ENCODE measurements around the gene NKRF. TPM values are rescaled to one million over a fixed set of nuclear protein-coding genes. Genes with fewer than 3 reads are reported as not detected.

The NKRF gene
- total RNA-seq (2011; cell fraction: chromatin; rRNA removed; ENCODE audit: low replicate concordance), result 16.6 and 45.9 TPM in 2 replicates
- 12.7 and 13.9 TPM in 2 replicates for total RNA-seq (2011; cell fraction: nucleolus; rRNA removed)
- total RNA-seq (2011; cell fraction: nucleoplasm; rRNA removed), result 21.9 and 27.9 TPM in 2 replicates
- 11.7 and 12.8 TPM in 2 replicates for total RNA-seq (2014; rRNA removed)
- total RNA-seq (2014; rRNA removed; fragmentation: Illumina TruSeq; extraction: Trizol), result 27.2 and 30.1 TPM in 2 replicates
- 20.1 and 20.7 TPM in 2 replicates for total RNA-seq (2015; rRNA removed; fragmentation: Illumina TruSeq; extraction: Trizol)
- 30.0 and 31.9 TPM in 2 replicates for total RNA-seq (2021)
- polyA plus RNA-seq (2011; rRNA removed), result 16.0 and 19.0 TPM in 2 replicates
- polyA plus RNA-seq (2011; cell fraction: cytosol; rRNA removed), result 8.5 and 8.7 TPM in 2 replicates
- polyA plus RNA-seq (2011; cell fraction: nucleus; rRNA removed), result 9.6 and 12.1 TPM in 2 replicates
- polyA plus RNA-seq (2012), result 14.2 and 21.3 TPM in 2 replicates
- 28.7 and 31.9 TPM in 2 replicates for polyA plus RNA-seq (2014; fragmentation: Illumina TruSeq; extraction: Trizol)
- polyA plus RNA-seq (2014; fragmentation: Nextera tagmentation; extraction: Ambion mirVana), result 10 to 100 TPM in 1 of 2 experiments, 1 to 10 TPM in 1; 8.9 to 10.8 TPM
- polyA plus RNA-seq (2014; rRNA removed), result 13.3 and 16.8 TPM in 2 replicates
- polyA minus RNA-seq (2011; rRNA and poly(A)+ RNA removed), result 28.3 and 31.4 TPM in 2 replicates
- 14.7 and 20.0 TPM in 2 replicates for polyA minus RNA-seq (2011; cell fraction: cytosol; rRNA and poly(A)+ RNA removed)
- 7.0 and 10.9 TPM in 2 replicates for polyA minus RNA-seq (2011; cell fraction: nucleus; rRNA and poly(A)+ RNA removed)
- percentile 88 among the genes with signal in this experiment for Bru-seq, nascent RNA
- BruChase-seq, experiment 1, labeled RNA remaining after a 2-hour chase, result percentile 93 among the genes with signal in this experiment
- BruChase-seq, experiment 2, labeled RNA remaining after a 6-hour chase, result percentile 92 among the genes with signal in this experiment
- long read RNA-seq, experiment 1, transcript NKRF-201 (3 exons, 3,817 nt), result major isoform, 83 of 107 reads
- long read RNA-seq, experiment 1, partial matches to known transcripts, result 0 of 107 reads
- long read RNA-seq, experiment 1, other reads (novel, unspliced or antisense), result 22 of 107 reads
- long read RNA-seq, experiment 2, transcript NKRF-201 (3 exons, 3,817 nt), result major isoform, 13 of 34 reads
- long read RNA-seq, experiment 2, partial matches to known transcripts, result 0 of 34 reads
- long read RNA-seq, experiment 2, other reads (novel, unspliced or antisense), result 21 of 34 reads
- long read RNA-seq, experiment 3, partial matches to known transcripts, result 0 of 5 reads
- long read RNA-seq, experiment 3, other reads (novel, unspliced or antisense), result 4 of 5 reads

DNA sequence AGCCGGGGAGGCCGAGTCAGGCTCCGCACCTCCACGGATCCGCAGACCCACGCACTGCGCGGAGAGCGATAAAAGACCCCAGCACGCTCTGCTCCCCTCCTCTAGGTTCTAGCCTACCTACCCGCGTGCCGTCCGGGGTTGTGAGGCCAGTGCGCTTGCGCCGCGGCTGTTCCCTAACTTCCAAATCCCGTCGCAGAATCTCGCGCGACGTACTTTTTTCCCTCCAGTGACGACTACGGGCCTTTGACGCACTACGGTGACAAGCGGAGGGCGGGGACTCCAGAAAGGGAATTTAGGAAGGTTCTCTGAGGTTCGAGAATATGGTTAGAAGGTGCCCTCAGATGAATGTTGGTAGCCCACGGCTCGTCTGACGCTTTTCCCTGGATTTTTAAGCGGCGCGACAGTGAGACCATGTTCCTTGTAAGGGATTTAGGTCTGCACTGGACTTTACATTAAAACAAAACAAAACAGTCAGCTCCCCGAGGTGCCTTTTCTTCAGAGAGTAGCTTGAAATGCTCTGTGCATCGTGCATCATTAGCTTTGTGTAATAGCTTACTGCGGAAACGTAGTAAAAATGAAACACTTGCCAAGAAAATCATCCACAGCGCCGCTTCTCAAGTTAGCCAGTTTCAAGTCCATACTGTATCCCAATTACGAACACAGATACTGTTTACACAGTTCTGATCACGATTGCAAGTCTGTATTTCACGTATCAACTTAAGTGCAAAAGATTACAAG is at the start of gene NKRF:
TSS of gene NKRF (minus strand) at position 145 of the 738 bp plus-strand sequence.
- Histone ChIP-seq H3K9ac (ENCODE audit: insufficient read depth in 1 of 2, low read depth in 2 of 2, low read length in 2 of 2) (peak within 1 kb of the TSS; percentile 92 to 100), H4K20me1 (replicated peaks; ENCODE audit: control insufficient read depth, insufficient read depth, low read length) (peaks cover 20% of the 10 kb centered on the region), H3K9me1 (ENCODE audit: control insufficient read depth, insufficient read depth, low read length) (no peaks in the 10 kb centered on the region), H3K27ac (ENCODE audit: extremely low read depth, low read depth, low read length) (peak within 1 kb of the TSS; percentile 95), H3K4me3 (peak within 1 kb of the TSS; percentile 84), H3K9me3 (replicated peaks; ENCODE audit: control insufficient read depth, insufficient read depth, low read depth, low read length) (no peaks in the 10 kb centered on the region), H3K79me2 (ENCODE audit: control insufficient read depth, insufficient read depth, low read length) (peaks cover 51% of the 10 kb centered on the region), H3K36me3 (ENCODE audit: control insufficient read depth, insufficient read depth, low read length) (peaks cover 29% of the 10 kb centered on the region), H3K27me3 (ENCODE audit: control insufficient read depth in 2 of 2, insufficient read depth in 2 of 2, low read length in 2 of 2) (no peaks in the 10 kb centered on the region), H2AFZ (ENCODE audit: low read depth, low read length) (peak within 1 kb of the TSS; percentile 99), H3K4me1 (replicated peaks in 1 of 2; ENCODE audit: control insufficient read depth in 2 of 2, insufficient read depth in 2 of 2, low read length in 2 of 2) (peaks cover 7 to 12% of the 10 kb centered on the region in 2 experiments; a peak in 4 of 5 replicates), H3K4me2 (ENCODE audit: insufficient read depth, low read length) (peak within 1 kb of the TSS; percentile 88)
- ATAC-seq, result peak; percentile 92
- POLR2A ChIA-PET, result interaction anchor here (0.7 to 1.3 kb wide), 4 partner anchors 8 to 23 kb away, joined by 3 to 4 read pairs (median 4); no protein-coding TSS in a partner anchor
- in situ Hi-C loops (cut with MboI), result no loop called here
- BruUV-seq (replicated peaks), result TSS peak; percentile 84
- peak; percentile 89 for FAIRE-seq
- intact Hi-C loops (cut with micrococcal nuclease), result loop anchor here (5.0 to 10.0 kb wide), 2 partner anchors 86 to 92 kb away; partner anchors contain the start of gene SEPTIN6
- WGBS (ENCODE audit: insufficient coverage, low coverage, missing lambda C conversion rate), result 3% methylated on average over 40 of the region's 46 CpGs
- DNase-seq (ENCODE audit: extremely low read depth in 1 of 4, low spot score in 3 of 4), result peak; percentile 83 to 96 (median 86)
- CTCF ChIA-PET (ENCODE audit: low intra/inter-chr PET ratio), result interaction anchor here (1.3 kb wide), 1 partner anchor 123 kb away, joined by 6 read pairs; no protein-coding TSS in a partner anchor
- TF ChIP-seq HEY1 (CRISPR knock-in tag; IDR thresholded peaks at IDR 0.05; ENCODE audit: borderline replicate concordance), result no peak
- TF ChIP-seq POLR2H (tag; IDR thresholded peaks at IDR 0.05; ENCODE audit: low read depth), result peak; percentile 69
- TF ChIP-seq POLR2AphosphoS5 (IDR thresholded peaks at IDR 0.05; ENCODE audit: control insufficient read depth, insufficient read depth, low read depth, low read length), result peak; percentile 88
- TF ChIP-seq ATF1 (CRISPR knock-in tag; IDR thresholded peaks at IDR 0.05), result no peak
- peak; percentile 92 for TF ChIP-seq ATF1 (tag; IDR thresholded peaks at IDR 0.05)
- peak; percentile 28; the same call in 1 of the 2 replicates for TF ChIP-seq MTA3 (IDR thresholded peaks at IDR 0.05; ENCODE audit: borderline replicate concordance)
- TF ChIP-seq POLR2G (IDR thresholded peaks at IDR 0.05; ENCODE audit: low read depth, low read length), result peak; percentile 90
- peak; percentile 57 for TF ChIP-seq KDM5B (IDR thresholded peaks at IDR 0.05; ENCODE audit: insufficient replicate concordance, low read depth, low read length)
- TF ChIP-seq, protein P1, sequence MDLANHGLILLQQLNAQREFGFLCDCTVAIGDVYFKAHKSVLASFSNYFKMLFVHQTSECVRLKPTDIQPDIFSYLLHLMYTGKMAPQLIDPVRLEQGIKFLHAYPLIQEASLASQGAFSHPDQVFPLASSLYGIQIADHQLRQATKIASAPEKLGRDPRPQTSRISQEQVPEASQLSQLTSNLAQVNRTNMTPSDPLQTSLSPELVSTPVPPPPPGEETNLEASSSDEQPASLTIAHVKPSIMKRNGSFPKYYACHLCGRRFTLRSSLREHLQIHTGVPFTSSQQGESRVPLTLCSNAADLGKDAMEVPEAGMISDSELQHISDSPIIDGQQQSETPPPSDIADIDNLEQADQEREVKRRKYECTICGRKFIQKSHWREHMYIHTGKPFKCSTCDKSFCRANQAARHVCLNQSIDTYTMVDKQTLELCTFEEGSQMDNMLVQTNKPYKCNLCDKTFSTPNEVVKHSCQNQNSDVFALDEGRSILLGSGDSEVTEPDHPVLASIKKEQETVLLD (IDR thresholded peaks at IDR 0.05), result peak; percentile 87
- TF ChIP-seq, protein P2, sequence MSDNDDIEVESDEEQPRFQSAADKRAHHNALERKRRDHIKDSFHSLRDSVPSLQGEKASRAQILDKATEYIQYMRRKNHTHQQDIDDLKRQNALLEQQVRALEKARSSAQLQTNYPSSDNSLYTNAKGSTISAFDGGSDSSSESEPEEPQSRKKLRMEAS (CRISPR knock-in tag; IDR thresholded peaks at IDR 0.05), result peak; percentile 62; the same call in 1 of the 2 replicates
- TF ChIP-seq HCFC1 (IDR thresholded peaks at IDR 0.05; ENCODE audit: low read depth, low read length), result peak; percentile 42; the same call in 1 of the 2 replicates
- TF ChIP-seq CAMTA2 (CRISPR knock-in tag; conservative IDR thresholded peaks at IDR 0.05), result no peak
- peak; percentile 86 for TF ChIP-seq ZNF384 (IDR thresholded peaks at IDR 0.05; ENCODE audit: low read depth, low read length)
- TF ChIP-seq MYC (IDR thresholded peaks at IDR 0.05; ENCODE audit: low read depth, low read length), result peak; percentile 89
- peak; percentile 84 for TF ChIP-seq MYC (CRISPR knock-in tag; IDR thresholded peaks at IDR 0.05; ENCODE audit: borderline replicate concordance, low read depth)
